ENCODE data around the gene RAB31. TPM values are rescaled to one million over a fixed set of nuclear protein-coding genes. Genes with fewer than 3 reads are reported as not detected.

Gene RAB31
- total and polyA plus RNA-seq, 2 of the 13 experiments (the other 11 are each of a cell fraction or from before 2014, with no cell fraction given) = 1.1 to 1.7 TPM

DNA sequence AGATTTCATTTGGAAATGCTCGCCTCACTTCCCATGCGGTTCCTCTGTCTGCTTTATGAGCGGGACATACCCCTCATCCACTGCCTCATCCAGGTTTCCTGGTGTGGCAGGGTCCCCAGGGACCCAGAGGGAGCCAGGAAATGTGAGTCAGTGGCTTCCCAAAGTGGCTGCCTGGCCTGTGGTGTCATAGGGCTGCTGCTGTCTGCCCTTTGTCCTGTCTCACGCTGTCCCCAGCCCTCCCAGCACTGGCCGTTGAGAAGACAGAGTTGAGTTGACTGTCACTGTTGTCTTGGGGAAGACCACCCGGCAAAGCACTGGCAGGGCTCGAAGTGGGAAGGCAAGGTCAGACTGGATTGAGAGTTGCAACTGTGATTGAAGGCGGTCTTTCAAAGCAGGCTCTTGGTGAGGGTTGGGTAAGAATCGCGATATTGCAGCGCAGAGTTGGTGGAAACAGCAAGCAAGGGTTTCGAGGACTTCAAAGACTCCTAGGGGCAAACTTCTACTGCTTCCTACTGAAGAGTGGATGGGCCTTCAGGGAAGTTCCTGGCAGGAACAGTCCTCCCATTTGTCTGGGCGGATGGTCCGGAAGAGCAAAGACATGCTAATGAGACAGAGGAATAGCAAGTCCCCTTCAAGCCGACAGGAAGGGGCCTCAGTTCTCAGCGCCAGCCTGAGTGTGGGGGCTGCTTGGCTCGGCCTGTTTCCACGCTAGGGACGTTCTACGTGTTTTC, 33.9 kb downstream of the RAB31 start (continued):
- TF ChIP-seq ZNF574 (CRISPR knock-in tag; IDR thresholded peaks at IDR 0.05) (no peak), YEATS2 (CRISPR knock-in tag; IDR thresholded peaks at IDR 0.05; ENCODE audit: borderline replicate concordance) (no peak; the same call in 1 of the 2 replicates), DNMT3B (CRISPR knock-in tag; conservative IDR thresholded peaks at IDR 0.05) (no peak), SP2 (CRISPR knock-in tag; IDR thresholded peaks at IDR 0.05) (no peak), TEAD3 (CRISPR knock-in tag; optimal IDR thresholded peaks at IDR 0.05; ENCODE audit: borderline replicate concordance) (peak; percentile 36), SMAD1 (CRISPR knock-in tag; IDR thresholded peaks at IDR 0.05; ENCODE audit: borderline replicate concordance, low read depth) (no peak), ZNF780A (CRISPR knock-in tag; IDR thresholded peaks at IDR 0.05) (peak; percentile 66; the same call in 1 of the 2 replicates), TERF1 (CRISPR knock-in tag; IDR thresholded peaks at IDR 0.05) (no peak), NFIC (IDR thresholded peaks at IDR 0.05; ENCODE audit: low read length) (no peak), ZNF225 (CRISPR knock-in tag; IDR thresholded peaks at IDR 0.05) (no peak), DNMT1 (CRISPR knock-in tag; IDR thresholded peaks at IDR 0.05) (no peak), ZNF350 (CRISPR knock-in tag; IDR thresholded peaks at IDR 0.05; ENCODE audit: borderline replicate concordance, low read depth) (peak; percentile 29; the same call in 1 of the 2 replicates), RBM39 (IDR thresholded peaks at IDR 0.05; ENCODE audit: low read depth, low read length, poor library complexity, severe bottlenecking) (no peak), NCOA2 (CRISPR knock-in tag; IDR thresholded peaks at IDR 0.05) (no peak), JUNB (CRISPR knock-in tag; IDR thresholded peaks at IDR 0.05; ENCODE audit: borderline replicate concordance) (no peak), RFX1 (IDR thresholded peaks at IDR 0.05) (no peak)
- TF ChIP-seq, protein P1, sequence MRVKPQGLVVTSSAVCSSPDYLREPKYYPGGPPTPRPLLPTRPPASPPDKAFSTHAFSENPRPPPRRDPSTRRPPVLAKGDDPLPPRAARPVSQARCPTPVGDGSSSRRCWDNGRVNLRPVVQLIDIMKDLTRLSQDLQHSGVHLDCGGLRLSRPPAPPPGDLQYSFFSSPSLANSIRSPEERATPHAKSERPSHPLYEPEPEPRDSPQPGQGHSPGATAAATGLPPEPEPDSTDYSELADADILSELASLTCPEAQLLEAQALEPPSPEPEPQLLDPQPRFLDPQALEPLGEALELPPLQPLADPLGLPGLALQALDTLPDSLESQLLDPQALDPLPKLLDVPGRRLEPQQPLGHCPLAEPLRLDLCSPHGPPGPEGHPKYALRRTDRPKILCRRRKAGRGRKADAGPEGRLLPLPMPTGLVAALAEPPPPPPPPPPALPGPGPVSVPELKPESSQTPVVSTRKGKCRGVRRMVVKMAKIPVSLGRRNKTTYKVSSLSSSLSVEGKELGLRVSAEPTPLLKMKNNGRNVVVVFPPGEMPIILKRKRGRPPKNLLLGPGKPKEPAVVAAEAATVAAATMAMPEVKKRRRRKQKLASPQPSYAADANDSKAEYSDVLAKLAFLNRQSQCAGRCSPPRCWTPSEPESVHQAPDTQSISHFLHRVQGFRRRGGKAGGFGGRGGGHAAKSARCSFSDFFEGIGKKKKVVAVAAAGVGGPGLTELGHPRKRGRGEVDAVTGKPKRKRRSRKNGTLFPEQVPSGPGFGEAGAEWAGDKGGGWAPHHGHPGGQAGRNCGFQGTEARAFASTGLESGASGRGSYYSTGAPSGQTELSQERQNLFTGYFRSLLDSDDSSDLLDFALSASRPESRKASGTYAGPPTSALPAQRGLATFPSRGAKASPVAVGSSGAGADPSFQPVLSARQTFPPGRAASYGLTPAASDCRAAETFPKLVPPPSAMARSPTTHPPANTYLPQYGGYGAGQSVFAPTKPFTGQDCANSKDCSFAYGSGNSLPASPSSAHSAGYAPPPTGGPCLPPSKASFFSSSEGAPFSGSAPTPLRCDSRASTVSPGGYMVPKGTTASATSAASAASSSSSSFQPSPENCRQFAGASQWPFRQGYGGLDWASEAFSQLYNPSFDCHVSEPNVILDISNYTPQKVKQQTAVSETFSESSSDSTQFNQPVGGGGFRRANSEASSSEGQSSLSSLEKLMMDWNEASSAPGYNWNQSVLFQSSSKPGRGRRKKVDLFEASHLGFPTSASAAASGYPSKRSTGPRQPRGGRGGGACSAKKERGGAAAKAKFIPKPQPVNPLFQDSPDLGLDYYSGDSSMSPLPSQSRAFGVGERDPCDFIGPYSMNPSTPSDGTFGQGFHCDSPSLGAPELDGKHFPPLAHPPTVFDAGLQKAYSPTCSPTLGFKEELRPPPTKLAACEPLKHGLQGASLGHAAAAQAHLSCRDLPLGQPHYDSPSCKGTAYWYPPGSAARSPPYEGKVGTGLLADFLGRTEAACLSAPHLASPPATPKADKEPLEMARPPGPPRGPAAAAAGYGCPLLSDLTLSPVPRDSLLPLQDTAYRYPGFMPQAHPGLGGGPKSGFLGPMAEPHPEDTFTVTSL (CRISPR knock-in tag; IDR thresholded peaks at IDR 0.05; ENCODE audit: borderline replicate concordance) = no peak
- TF ChIP-seq, protein P2, sequence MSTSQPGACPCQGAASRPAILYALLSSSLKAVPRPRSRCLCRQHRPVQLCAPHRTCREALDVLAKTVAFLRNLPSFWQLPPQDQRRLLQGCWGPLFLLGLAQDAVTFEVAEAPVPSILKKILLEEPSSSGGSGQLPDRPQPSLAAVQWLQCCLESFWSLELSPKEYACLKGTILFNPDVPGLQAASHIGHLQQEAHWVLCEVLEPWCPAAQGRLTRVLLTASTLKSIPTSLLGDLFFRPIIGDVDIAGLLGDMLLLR (CRISPR knock-in tag; IDR thresholded peaks at IDR 0.05) = no peak
